Neural crest cell (in vitro differentiated cells): ENCODE data around the gene OGDH. TPM values are rescaled to one million over a fixed set of nuclear protein-coding genes. Genes with fewer than 3 reads are reported as not detected.

Experiments
- DNase-seq: peaks from one replicate; pipeline ENCODE4 v3.0.0; 2021; ENCODE audit warnings: low read depth, mixed read lengths, low spot score
- H3K27ac Mint-ChIP-seq: one replicate; pipeline ENCODE4 v1.8.0; 2021; ENCODE audit warnings: mild to moderate bottlenecking, mixed read lengths; ENCODE audit not compliant: unreplicated experiment
- H3K27me3 Mint-ChIP-seq: 2 replicates; pipeline ENCODE4 v1.8.0; 2021; ENCODE audit warnings: low read depth, mild to moderate bottlenecking, mixed read lengths
- H3K36me3 Mint-ChIP-seq: 2 replicates; pipeline ENCODE4 v1.8.0; 2021; ENCODE audit warnings: low read depth, mild to moderate bottlenecking, mixed read lengths
- H3K4me1 Mint-ChIP-seq: 2 replicates; pipeline ENCODE4 v1.8.0; 2021; ENCODE audit warnings: mixed read lengths
- H3K4me3 Mint-ChIP-seq: one replicate; pipeline ENCODE4 v1.8.0; 2021; ENCODE audit warnings: mild to moderate bottlenecking, mixed read lengths
- H3K9me3 Mint-ChIP-seq: 2 replicates; pipeline ENCODE4 v1.8.0; 2021; ENCODE audit warnings: mixed read lengths
- total RNA-seq: library from RNA; stranded (reverse); gene quantifications from 2 replicates; pipeline ENCODE4 v1.2.1, GENCODE V29; 2021
- TF ChIP-seq, protein P1 (sequence below): fragments of 200-600 bp; sonication (generic); conservative IDR thresholded peaks from 2 replicates; pipeline ENCODE4 v1.5.0; 2021; ENCODE audit warnings: antibody characterized with exemption, mild to moderate bottlenecking

Gene OGDH
- total RNA-seq, 1 donor from 2014 or later, result 116 TPM

DNA sequence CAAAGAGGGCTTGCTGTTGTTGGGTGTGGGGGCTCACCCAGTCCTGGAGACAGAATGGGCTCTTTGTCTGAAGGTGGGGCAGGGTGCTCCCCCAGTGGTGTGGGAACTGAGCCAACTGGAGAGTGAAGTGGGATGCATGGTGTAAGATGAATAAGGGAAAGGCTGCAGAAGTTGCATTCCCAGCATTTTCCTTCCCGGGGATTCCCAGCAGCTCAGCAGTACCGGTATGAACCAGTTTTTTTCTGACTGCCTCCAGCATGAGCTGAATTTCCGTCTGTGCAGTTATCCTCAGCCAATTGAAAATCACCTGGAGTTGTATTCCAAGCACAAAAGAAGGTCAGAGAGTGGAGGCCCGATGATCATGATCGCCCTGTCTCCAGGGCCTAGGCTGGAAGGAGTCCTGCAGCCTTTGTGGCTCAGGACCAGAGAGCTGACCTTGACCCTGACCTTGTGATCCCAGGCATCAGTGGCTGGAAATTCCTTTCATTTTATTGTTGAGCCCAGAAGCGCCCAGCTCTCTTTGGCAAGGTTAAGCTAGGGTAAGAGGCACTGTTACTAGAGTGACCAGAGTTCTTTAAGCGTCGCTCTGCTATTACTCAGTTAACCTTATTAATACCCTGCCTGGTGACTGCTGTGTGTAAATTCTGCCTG lies 33.4 kb downstream of the OGDH start:
- H3K4me1 Mint-ChIP-seq, result peaks cover 28% of the 10 kb centered on the region
- H3K9me3 Mint-ChIP-seq, result no peaks in the 10 kb centered on the region
- peak overlapping the region; percentile 85 for H3K27ac Mint-ChIP-seq
- H3K36me3 Mint-ChIP-seq, result no peaks in the 10 kb centered on the region
- TF ChIP-seq, protein P1, sequence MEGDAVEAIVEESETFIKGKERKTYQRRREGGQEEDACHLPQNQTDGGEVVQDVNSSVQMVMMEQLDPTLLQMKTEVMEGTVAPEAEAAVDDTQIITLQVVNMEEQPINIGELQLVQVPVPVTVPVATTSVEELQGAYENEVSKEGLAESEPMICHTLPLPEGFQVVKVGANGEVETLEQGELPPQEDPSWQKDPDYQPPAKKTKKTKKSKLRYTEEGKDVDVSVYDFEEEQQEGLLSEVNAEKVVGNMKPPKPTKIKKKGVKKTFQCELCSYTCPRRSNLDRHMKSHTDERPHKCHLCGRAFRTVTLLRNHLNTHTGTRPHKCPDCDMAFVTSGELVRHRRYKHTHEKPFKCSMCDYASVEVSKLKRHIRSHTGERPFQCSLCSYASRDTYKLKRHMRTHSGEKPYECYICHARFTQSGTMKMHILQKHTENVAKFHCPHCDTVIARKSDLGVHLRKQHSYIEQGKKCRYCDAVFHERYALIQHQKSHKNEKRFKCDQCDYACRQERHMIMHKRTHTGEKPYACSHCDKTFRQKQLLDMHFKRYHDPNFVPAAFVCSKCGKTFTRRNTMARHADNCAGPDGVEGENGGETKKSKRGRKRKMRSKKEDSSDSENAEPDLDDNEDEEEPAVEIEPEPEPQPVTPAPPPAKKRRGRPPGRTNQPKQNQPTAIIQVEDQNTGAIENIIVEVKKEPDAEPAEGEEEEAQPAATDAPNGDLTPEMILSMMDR, result no peak
- DNase-seq, result peak; percentile 41
- peak overlapping the region; percentile 48 for H3K4me3 Mint-ChIP-seq
- no peaks in the 10 kb centered on the region for H3K27me3 Mint-ChIP-seq

DNA sequence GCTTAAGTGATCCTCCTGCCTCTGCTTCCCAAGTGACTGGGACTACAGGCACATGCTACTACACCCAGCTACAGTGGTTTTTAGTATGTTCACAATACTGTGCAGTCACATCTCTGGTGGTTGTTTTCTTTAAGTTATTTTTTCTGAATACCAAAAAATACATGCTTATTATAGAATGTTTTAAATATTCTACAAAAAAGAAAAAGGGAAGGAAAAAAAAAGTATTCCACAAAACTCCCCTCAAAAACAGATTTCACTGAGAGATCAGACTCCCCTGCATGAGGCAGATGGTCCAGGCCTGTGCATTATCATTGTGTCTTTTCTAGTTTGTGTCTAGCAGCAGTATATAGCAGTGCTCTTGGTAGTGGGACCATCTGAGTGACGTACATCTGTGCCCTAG lies 36.8 kb downstream of the OGDH start:
- no peak overlapping the region for H3K4me3 Mint-ChIP-seq
- no peak overlapping the region for H3K27ac Mint-ChIP-seq
- no peaks in the 10 kb centered on the region for H3K9me3 Mint-ChIP-seq
- no peaks in the 10 kb centered on the region for H3K27me3 Mint-ChIP-seq
- DNase-seq, result no peak
- TF ChIP-seq, protein P1, result no peak
- H3K36me3 Mint-ChIP-seq, result no peaks in the 10 kb centered on the region
- peaks cover 25% of the 10 kb centered on the region for H3K4me1 Mint-ChIP-seq

DNA sequence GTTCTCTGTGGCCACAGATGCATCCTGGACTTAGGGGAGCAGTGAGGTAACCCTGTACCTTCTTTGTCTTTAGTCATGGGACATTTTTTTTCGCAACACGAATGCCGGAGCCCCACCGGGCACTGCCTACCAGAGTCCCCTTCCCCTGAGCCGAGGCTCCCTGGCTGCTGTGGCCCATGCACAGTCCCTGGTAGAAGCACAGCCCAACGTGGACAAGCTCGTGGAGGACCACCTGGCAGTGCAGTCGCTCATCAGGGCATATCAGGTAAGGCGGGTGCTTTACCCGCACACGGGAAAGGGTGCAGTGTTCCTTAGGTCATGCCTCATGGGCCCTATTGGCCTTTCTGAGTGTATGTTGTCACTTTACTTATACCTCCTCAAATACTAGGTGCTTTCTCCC lies 38.8 kb downstream of the OGDH start:
- Mint-ChIP-seq H3K4me1 (peaks cover 4% of the 10 kb centered on the region), H3K36me3 (no peaks in the 10 kb centered on the region), H3K27ac (peak overlapping the region; percentile 28), H3K9me3 (no peaks in the 10 kb centered on the region), H3K4me3 (no peak overlapping the region), H3K27me3 (no peaks in the 10 kb centered on the region)
- TF ChIP-seq, protein P1, result no peak
- DNase-seq, result no peak

DNA sequence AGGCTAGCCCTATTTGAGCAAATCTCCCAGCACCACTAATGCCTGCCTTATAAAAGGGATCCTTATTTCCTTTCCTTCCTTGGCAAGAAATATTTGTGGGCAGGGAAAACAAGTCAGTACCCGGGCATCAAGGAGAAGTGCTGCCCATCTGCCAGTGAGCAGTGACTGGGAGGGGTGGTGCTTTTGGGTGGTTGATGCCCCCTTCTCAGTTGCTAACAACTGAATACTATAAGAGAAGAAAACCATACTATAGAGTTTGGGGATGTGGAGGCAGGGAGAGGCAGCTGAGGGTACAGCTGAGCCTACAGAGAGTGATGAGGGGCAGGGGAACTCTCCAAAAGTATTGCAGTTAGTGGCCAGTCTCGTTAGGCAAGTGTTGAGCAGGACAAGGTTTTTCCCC lies 39.3 kb downstream of the OGDH start:
- no peaks in the 10 kb centered on the region for H3K9me3 Mint-ChIP-seq
- no peaks in the 10 kb centered on the region for H3K27me3 Mint-ChIP-seq
- no peak for DNase-seq
- TF ChIP-seq, protein P1, result no peak
- H3K36me3 Mint-ChIP-seq, result no peaks in the 10 kb centered on the region
- no peaks in the 10 kb centered on the region for H3K4me1 Mint-ChIP-seq
- no peak overlapping the region for H3K4me3 Mint-ChIP-seq
- peak overlapping the region; percentile 40 for H3K27ac Mint-ChIP-seq

DNA sequence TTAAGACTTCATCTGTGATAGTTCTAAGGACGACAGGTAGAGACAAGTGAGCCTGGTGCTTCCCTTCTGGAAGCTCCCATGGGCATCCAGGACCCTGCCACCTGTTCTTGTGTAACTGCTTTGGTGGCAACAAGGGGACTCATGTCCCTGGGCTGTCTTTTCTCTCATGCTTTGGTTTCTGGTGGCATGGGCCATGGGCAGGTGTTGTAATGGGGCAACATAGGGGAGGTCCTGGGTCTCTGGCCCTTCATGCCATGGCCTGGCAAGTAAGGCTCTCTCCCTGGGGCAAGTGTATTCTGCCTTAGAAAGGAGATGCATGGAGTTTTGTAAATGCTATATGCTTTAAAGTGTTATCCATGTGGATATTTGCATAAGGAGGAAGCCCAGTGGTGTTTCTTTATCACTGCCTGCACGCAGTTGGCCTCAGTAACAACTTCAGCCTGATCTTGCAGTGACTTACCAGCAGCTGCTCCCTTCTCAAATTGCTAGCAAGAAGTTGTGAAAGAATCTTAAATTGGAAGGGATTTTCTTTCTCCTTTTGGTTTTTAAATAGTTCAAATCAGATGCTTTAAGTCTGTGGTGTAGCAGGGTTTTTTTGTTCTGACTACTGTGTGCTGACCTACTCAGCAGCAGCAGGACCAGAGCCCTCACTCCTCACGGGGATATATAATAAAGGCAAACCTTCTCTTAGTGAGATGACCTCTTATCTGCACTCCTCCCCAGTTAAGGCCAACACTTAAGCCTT lies 39.9 kb downstream of the OGDH start:
- DNase-seq, result no peak
- peaks cover 2% of the 10 kb centered on the region for H3K36me3 Mint-ChIP-seq
- TF ChIP-seq, protein P1, result no peak
- H3K4me3 Mint-ChIP-seq, result no peak overlapping the region
- no peak overlapping the region for H3K27ac Mint-ChIP-seq
- no peaks in the 10 kb centered on the region for H3K27me3 Mint-ChIP-seq
- H3K9me3 Mint-ChIP-seq, result no peaks in the 10 kb centered on the region
- no peaks in the 10 kb centered on the region for H3K4me1 Mint-ChIP-seq
